OCI-LY7 (cell line): ENCODE results near the gene CTNS. TPM values are rescaled to one million over a fixed set of nuclear protein-coding genes. Genes with fewer than 3 reads are reported as not detected.

Experiments used
- BruUV-seq: library from RNA; stranded (reverse); fragments of 400-500 nt; replicated peaks from 2 replicates; lab custom pipeline; 2021; lab: Mats Ljungman, UMichigan
- CTCF ChIA-PET: fragments of 300-600 bp; sonication (Branson Sonifier 250); formaldehyde crosslinking; loops from one replicate; lab custom pipeline; 2022; ENCODE audit warnings: antibody characterized with exemption; ENCODE audit not compliant: unreplicated experiment; lab: Charles Lee
- POLR2A ChIA-PET: fragments of 300-600 bp; sonication (Branson Sonifier 250); formaldehyde crosslinking; loops from one replicate; lab custom pipeline; 2022; ENCODE audit warnings: antibody characterized with exemption; lab: Charles Lee
- DNase-seq: peaks from one replicate; pipeline ENCODE4 v3.0.0-alpha.2; 2015; ENCODE audit warnings: low spot score
- H2AFZ ChIP-seq: fragments of 200-600 bp; sonication (generic), shearing (Covaris generic); 2 replicates; pipeline ENCODE4 v1.6.1; 2014; ENCODE audit warnings: mild to moderate bottlenecking, antibody characterized with exemption, low read length, moderate library complexity
- H3K27ac ChIP-seq: fragments of 200-600 bp; sonication (generic); 2 replicates; pipeline ENCODE4 v1.5.1; 2014; ENCODE audit warnings: mixed run types, low read depth, mild to moderate bottlenecking, moderate library complexity, low read length, inconsistent platforms; ENCODE audit not compliant: poor library complexity, severe bottlenecking
- H3K36me3 ChIP-seq: fragments of 200-600 bp; sonication (generic); 2 replicates; pipeline ENCODE4 v1.6.1; 2014; ENCODE audit warnings: mild to moderate bottlenecking, antibody characterized with exemption, low read length, moderate library complexity, mixed read lengths; ENCODE audit not compliant: insufficient read depth
- H3K4me1 ChIP-seq: fragments of 200-600 bp; sonication (generic); 2 replicates; pipeline ENCODE4 v1.5.1; 2014; ENCODE audit warnings: mild to moderate bottlenecking, low read length; ENCODE audit not compliant: insufficient read depth, poor library complexity, severe bottlenecking
- H3K4me2 ChIP-seq: fragments of 200-600 bp; sonication (generic); 2 replicates; pipeline ENCODE4 v1.6.1; 2014; ENCODE audit warnings: mild to moderate bottlenecking, low read length
- H3K4me3 ChIP-seq: fragments of 200-600 bp; sonication (generic); 2 replicates; pipeline ENCODE4 v1.5.1; 2014; ENCODE audit warnings: mild to moderate bottlenecking, low read depth, low read length; ENCODE audit not compliant: poor library complexity, severe bottlenecking
- H3K79me2 ChIP-seq: fragments of 200-600 bp; sonication (generic); 2 replicates; pipeline ENCODE4 v1.6.1; 2016; ENCODE audit warnings: low read depth, mild to moderate bottlenecking, low read length, moderate library complexity, mixed read lengths; ENCODE audit not compliant: insufficient read depth
- H3K9me2 ChIP-seq: fragments of 200-600 bp; sonication (generic); 2 replicates; pipeline ENCODE4 v1.6.1; 2016; ENCODE audit warnings: mild to moderate bottlenecking, low read length, mixed read lengths; ENCODE audit not compliant: insufficient read depth
- H3K9me3 ChIP-seq: fragments of 200-600 bp; sonication (generic); 2 replicates; pipeline ENCODE4 v1.6.1; 2014; ENCODE audit warnings: mild to moderate bottlenecking, mixed run types, low read length, mixed read lengths
- H4K20me1 ChIP-seq: fragments of 200-600 bp; sonication (generic); 2 replicates; pipeline ENCODE4 v1.6.1; 2014; ENCODE audit warnings: mild to moderate bottlenecking, antibody characterized with exemption, low read length, moderate library complexity, mixed read lengths; ENCODE audit not compliant: insufficient read depth
- CTCF ChIP-seq: fragments of 200-600 bp; sonication (generic); conservative IDR thresholded peaks from 2 replicates; pipeline ENCODE4 v1.5.1; 2014; ENCODE audit warnings: mild to moderate bottlenecking, antibody characterized with exemption, low read length, moderate library complexity, mixed read lengths
- EZH2phosphoT487 ChIP-seq: fragments of 200-600 bp; sonication (generic); IDR thresholded peaks from 2 replicates; pipeline ENCODE4 v1.6.1; 2018; ENCODE audit warnings: low read depth, borderline replicate concordance, mild to moderate bottlenecking, mixed run types, antibody characterized with exemption, low read length, moderate library complexity, mixed read lengths
- intact Hi-C: fragments of 100-400 bp; cut with micrococcal nuclease; formaldehyde crosslinking; loops from one replicate; pipeline ENCODE4 v1.10.0; 2022; ENCODE audit not compliant: unreplicated experiment
- total RNA-seq, 2 experiments: library from RNA; depleted of rRNA in 1 of 2; stranded (reverse); fragments of >200 nt in 1 of 2; shearing (Covaris generic) in 1 of 2; gene quantifications; 2 replicates each; pipeline ENCODE4 v1.2.3, GENCODE V29; 2014 to 2022

The CTNS gene
- total RNA-seq, 2 experiments from 2014 or later, result 5.6 to 13.6 TPM

DNA sequence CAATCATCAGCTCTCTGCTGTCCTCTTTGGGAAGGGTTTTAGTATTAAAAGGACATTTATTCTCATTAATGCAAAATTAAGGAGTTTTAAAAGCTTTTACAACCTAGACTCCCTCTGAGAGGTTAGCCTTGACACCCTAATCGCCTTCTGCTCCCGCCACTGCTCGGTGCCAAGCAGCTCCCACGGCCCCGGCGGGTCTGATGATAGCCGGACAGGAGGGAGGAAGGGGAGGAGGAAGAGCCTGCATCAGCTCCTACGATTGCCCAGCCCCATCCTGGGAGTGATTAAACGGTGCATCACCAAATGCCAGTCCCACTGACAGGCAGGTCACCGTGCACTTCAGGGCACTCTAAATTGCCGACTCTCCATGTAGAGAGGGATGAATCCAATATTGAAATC lies 8.8 kb upstream of the CTNS start:
- H3K79me2 ChIP-seq, result no peaks in the 10 kb centered on the region
- no peaks in the 10 kb centered on the region for H3K9me2 ChIP-seq
- no TSS peak for BruUV-seq
- no peak overlapping the region for H3K4me3 ChIP-seq
- POLR2A ChIA-PET, result interaction anchor here (0.7 kb wide), 1 partner anchor 8 kb away, joined by 3 read pairs; the partner anchor contains the start of genes CTNS and SHPK
- CTCF ChIA-PET, result no interaction called here
- H3K9me3 ChIP-seq, result no peaks in the 10 kb centered on the region
- no peaks in the 10 kb centered on the region for H4K20me1 ChIP-seq
- H3K36me3 ChIP-seq, result peaks cover 48% of the 10 kb centered on the region
- no peak overlapping the region for H3K4me2 ChIP-seq
- intact Hi-C loops, result no loop called here
- DNase-seq, result no peak
- H3K27ac ChIP-seq, result no peak overlapping the region
- H2AFZ ChIP-seq, result no peak overlapping the region
- no peak for TF ChIP-seq EZH2phosphoT487
- TF ChIP-seq CTCF, result no peak
- no peaks in the 10 kb centered on the region for H3K4me1 ChIP-seq

DNA sequence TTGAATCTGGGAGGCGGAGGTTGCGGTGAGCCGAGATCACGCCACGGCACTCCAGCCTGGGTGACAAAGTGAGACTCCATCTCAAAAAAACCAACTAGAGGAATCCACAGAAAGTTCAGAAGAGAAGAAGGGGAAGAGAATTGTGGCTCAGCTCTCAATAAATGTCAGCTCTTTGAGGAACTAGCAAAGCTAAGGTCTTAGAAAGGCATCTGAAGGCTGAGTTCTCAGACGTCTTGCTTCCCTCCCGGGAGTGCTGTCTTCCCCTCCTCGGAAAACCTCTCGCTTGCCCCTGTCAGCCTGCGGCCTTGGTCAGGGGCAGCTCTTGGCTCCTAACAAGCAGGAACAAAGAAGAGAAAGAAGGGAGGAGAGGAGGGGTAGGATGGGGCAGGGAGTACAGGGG lies 5.8 kb upstream of the CTNS start:
- Histone ChIP-seq H3K9me3 (no peaks in the 10 kb centered on the region), H3K9me2 (no peaks in the 10 kb centered on the region), H4K20me1 (no peaks in the 10 kb centered on the region), H2AFZ (no peak overlapping the region), H3K27ac (no peak overlapping the region), H3K4me3 (no peak overlapping the region), H3K79me2 (no peaks in the 10 kb centered on the region; the same call in 1 of the 2 replicates), H3K36me3 (peaks cover 35% of the 10 kb centered on the region), H3K4me2 (no peak overlapping the region), H3K4me1 (no peaks in the 10 kb centered on the region)
- no peak for TF ChIP-seq CTCF
- TF ChIP-seq EZH2phosphoT487, result no peak
- ChIA-PET POLR2A (no interaction called here), CTCF (no interaction called here)
- no peak for DNase-seq
- no TSS peak for BruUV-seq
- intact Hi-C loops, result no loop called here

DNA sequence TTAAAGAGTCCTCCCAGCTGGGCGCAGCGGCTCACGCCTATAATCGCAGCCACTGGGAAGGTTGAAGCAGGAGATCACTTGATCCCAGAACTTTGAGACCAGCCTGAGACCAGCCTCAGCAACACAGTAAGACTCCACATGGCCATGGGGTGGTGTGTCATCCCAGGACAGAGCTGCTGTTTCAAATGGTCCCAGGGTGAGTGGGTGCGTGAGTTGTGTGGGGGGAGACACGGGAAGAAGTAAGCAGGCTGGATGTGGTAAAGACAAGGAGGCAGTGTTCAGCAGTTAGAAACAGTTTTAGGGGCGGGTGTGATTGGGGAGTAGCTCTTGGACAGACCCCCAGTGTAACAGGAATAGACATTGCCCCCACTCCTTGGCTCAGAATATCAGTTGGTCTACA lies 4.3 kb upstream of the CTNS start:
- H3K79me2 ChIP-seq, result no peaks in the 10 kb centered on the region; the same call in 1 of the 2 replicates
- BruUV-seq, result no TSS peak

More for the DNA sequence above, 4.3 kb upstream of the CTNS start:
- Histone ChIP-seq H3K4me2 (no peak overlapping the region), H3K9me3 (no peaks in the 10 kb centered on the region), H4K20me1 (no peaks in the 10 kb centered on the region), H3K27ac (no peak overlapping the region), H3K9me2 (no peaks in the 10 kb centered on the region), H3K4me1 (no peaks in the 10 kb centered on the region), H2AFZ (no peak overlapping the region), H3K4me3 (no peak overlapping the region), H3K36me3 (peaks cover 29% of the 10 kb centered on the region)
- TF ChIP-seq EZH2phosphoT487, result no peak
- TF ChIP-seq CTCF, result no peak
- intact Hi-C loops, result no loop called here
- no peak for DNase-seq
- ChIA-PET CTCF (no interaction called here), POLR2A (interaction anchor here (0.6 kb wide), 1 partner anchor 1807 kb away, joined by 5 read pairs; no protein-coding TSS in a partner anchor)
